Naive thymus-derived CD4-positive, alpha-beta T cell (primary cell): ENCODE data around the gene WDR33. TPM values are rescaled to one million over a fixed set of nuclear protein-coding genes. Genes with fewer than 3 reads are reported as not detected.

Experiments used
- ATAC-seq: fragments of 150-1000 bp; cut with Tn5 transposase; 2 replicates; pipeline ENCODE4 v1.10.0; 2021; ENCODE audit warnings: mild to moderate bottlenecking, moderate library complexity
- CTCF ChIA-PET: fragments of 350-600 bp; sonication (Branson Sonifier 250); formaldehyde crosslinking; loops from one replicate; lab custom pipeline; 2021; ENCODE audit warnings: antibody characterized with exemption; lab: Charles Lee
- POLR2A ChIA-PET: fragments of 350-600 bp; sonication (Branson Sonifier 250); formaldehyde crosslinking; loops from one replicate; lab custom pipeline; 2021; ENCODE audit warnings: antibody characterized with exemption, inconsistent platforms; lab: Charles Lee
- DNase-seq, 9 donors: peaks; one replicate each; pipeline versions ENCODE4 v3.0.0 to v3.0.0-alpha.2; 2020 to 2022; ENCODE audit warnings: mixed read lengths in 1 of 9
- H3K27ac ChIP-seq: one replicate; pipeline ENCODE4 v1.7.0; 2013; ENCODE audit warnings: mild to moderate bottlenecking, low read depth, low read length, moderate library complexity
- H3K27me3 ChIP-seq, 2 donors: one replicate each; pipeline ENCODE4 v1.7.0; 2013; ENCODE audit warnings: low read length in 2 of 2, mild to moderate bottlenecking in 2 of 2, moderate library complexity in 2 of 2; ENCODE audit not compliant: control insufficient read depth in 2 of 2, insufficient read depth in 2 of 2
- H3K36me3 ChIP-seq, 3 experiments: 1 replicate in 2 of 3; 2 replicates in 1 of 3; pipeline ENCODE4 v1.7.0; 2013; ENCODE audit warnings: low read length in 3 of 3, mild to moderate bottlenecking in 3 of 3, moderate library complexity in 1 of 3; ENCODE audit not compliant: insufficient read depth in 3 of 3, control insufficient read depth in 2 of 3
- H3K4me1 ChIP-seq, 2 donors: one replicate each; pipeline ENCODE4 v1.7.0; 2013; ENCODE audit warnings: low read length in 2 of 2, mild to moderate bottlenecking in 2 of 2, moderate library complexity in 1 of 2; ENCODE audit not compliant: control insufficient read depth in 2 of 2, insufficient read depth in 2 of 2
- H3K4me3 ChIP-seq: 2 replicates; pipeline ENCODE4 v1.7.0; 2013; ENCODE audit warnings: mild to moderate bottlenecking, low read length
- H3K9me3 ChIP-seq, 3 experiments: 1 replicate in 2 of 3; 2 replicates in 1 of 3; pipeline ENCODE4 v1.7.0; 2013; ENCODE audit warnings: low read length in 3 of 3; ENCODE audit not compliant: control insufficient read depth in 2 of 3
- H3K27ac Mint-ChIP-seq, 9 donors: one replicate each; pipeline ENCODE4 v1.8.0; 2020 to 2022; ENCODE audit warnings: mixed read lengths in 9 of 9, mild to moderate bottlenecking in 8 of 9, moderate library complexity in 5 of 9, inconsistent platforms in 2 of 9
- H3K27me3 Mint-ChIP-seq, 5 donors: one replicate each; pipeline ENCODE4 v1.8.0; 2021 to 2022; ENCODE audit warnings: mixed read lengths in 5 of 5, mild to moderate bottlenecking in 1 of 5
- H3K36me3 Mint-ChIP-seq, 5 donors: one replicate each; pipeline ENCODE4 v1.8.0; 2020 to 2022; ENCODE audit warnings: mixed read lengths in 5 of 5, mild to moderate bottlenecking in 3 of 5, inconsistent platforms in 1 of 5
- H3K4me1 Mint-ChIP-seq, 7 donors: one replicate each; pipeline ENCODE4 v1.8.0; 2020 to 2022; ENCODE audit warnings: mixed read lengths in 7 of 7, mild to moderate bottlenecking in 3 of 7, inconsistent platforms in 1 of 7
- H3K4me3 Mint-ChIP-seq, 10 donors: one replicate each; pipeline ENCODE4 v1.8.0; 2020 to 2022; ENCODE audit warnings: mild to moderate bottlenecking in 10 of 10, mixed read lengths in 10 of 10, moderate library complexity in 6 of 10, inconsistent platforms in 2 of 10
- H3K9me3 Mint-ChIP-seq, 11 donors: one replicate each; pipeline ENCODE4 v1.8.0; 2020 to 2022; ENCODE audit warnings: mixed read lengths in 11 of 11, mild to moderate bottlenecking in 4 of 11, inconsistent platforms in 1 of 11, moderate library complexity in 1 of 11
- intact Hi-C, 2 donors: fragments of 100-400 bp; cut with micrococcal nuclease; formaldehyde crosslinking; loops; one replicate each; pipeline ENCODE4 v1.15.1; 2023
- polyA plus RNA-seq, 2 donors: library from polyadenylated mRNA; unstranded; fragments of 300-500 nt; fragmentation: Illumina TruSeq; gene quantifications; one replicate each; pipeline ENCODE4 v1.2.3, GENCODE V29; 2021
- total RNA-seq, 6 experiments: library from RNA in 5 of 6; stranded (reverse) in 5 of 6; gene quantifications; 1 replicate in 5 of 6; 2 replicates in 1 of 6; pipeline ENCODE4 v1.2.3 and lab custom pipeline; 2021 to 2026

The WDR33 gene
- 10 to 100 TPM; 62.6 to 98.7 (median 72.3) TPM for total RNA-seq
- 10 to 100 TPM; 36.7 to 50.4 TPM for polyA plus RNA-seq
- 160 reads per million, percentile 91 among the genes with 10 or more reads in this experiment for total RNA-seq (lab: John Stamatoyannopoulos, UW)

- peaks cover 4 to 13% (median 7%) of the 10 kb centered on the region in 5 donors for H3K36me3 Mint-ChIP-seq
- H3K27me3 Mint-ChIP-seq: peaks cover 0 to 12% (median 0%) of the 10 kb centered on the region in 5 donors
- ChIA-PET CTCF (interaction anchor here (1.1 kb wide), 1 partner anchor 67 kb away, joined by 3 read pairs; no protein-coding TSS in a partner anchor), POLR2A (interaction anchor here (0.5 to 2.8 kb wide), 10 partner anchors 10 to 422 kb away, joined by 3 to 17 read pairs (median 6); partner anchors contain the start of genes MAP3K2, POLR2D, SFT2D3 and UGGT1)
- H3K4me3 Mint-ChIP-seq: peak within 1 kb of the TSS; percentile 91 to 100 (median 96)
- Histone ChIP-seq H3K27me3 (no peaks in the 10 kb centered on the region), H3K27ac (peak within 1 kb of the TSS; percentile 98), H3K4me3 (peak within 1 kb of the TSS; percentile 79), H3K4me1 (peaks cover 17 to 24% of the 10 kb centered on the region in 2 donors), H3K36me3 (peaks cover 0 to 4% (median 0%) of the 10 kb centered on the region in 3 experiments), H3K9me3 (no peaks in the 10 kb centered on the region)
- intact Hi-C loops: loop anchor here (1.0 to 2.0 kb wide), 12 partner anchors 19 to 423 kb away; partner anchors contain the start of genes IWS1 (in 2 of the 2), POLR2D (in 2 of the 2), SAP130 (in 1 of the 2) and SFT2D3 (in 1 of the 2)
- peak; percentile 97 for ATAC-seq
- no peaks in the 10 kb centered on the region for H3K9me3 Mint-ChIP-seq
- H3K4me1 Mint-ChIP-seq: peaks cover 33 to 62% (median 51%) of the 10 kb centered on the region in 7 donors
- peak; percentile 84 to 94 (median 93) for DNase-seq
- peak within 1 kb of the TSS; percentile 94 to 100 (median 99) for H3K27ac Mint-ChIP-seq
Measured at GRCh38 chr2:127810619-127811396, at the start of gene WDR33. Gene WDR33 (minus strand): TSS chr2:127811171. CDS start chr2:127770981, 40,190 bp downstream.

GRCh38 chr2:127860130-127860529 lies 49.2 kb upstream of the WDR33 start:
- Mint-ChIP-seq H3K27me3 (no peaks in the 10 kb centered on the region), H3K36me3 (peaks cover 8 to 21% (median 15%) of the 10 kb centered on the region in 5 donors), H3K4me3 (peak overlapping the region in 1 of 10 donors; percentile 84), H3K4me1 (peaks cover 6 to 41% (median 25%) of the 10 kb centered on the region in 7 donors), H3K9me3 (no peaks in the 10 kb centered on the region), H3K27ac (peak overlapping the region in 7 of 9 donors; percentile 56 to 91 (median 82))
- DNase-seq (no peak), ATAC-seq (no peak)
- CTCF ChIA-PET: interaction anchor here (1.2 kb wide), 1 partner anchor 17 kb away, joined by 3 read pairs; no protein-coding TSS in a partner anchor
- peaks cover 16 to 19% of the 10 kb centered on the region in 2 donors for H3K4me1 ChIP-seq
- H3K27me3 ChIP-seq: no peaks in the 10 kb centered on the region
- POLR2A ChIA-PET: interaction anchor here (1.0 to 1.1 kb wide), 2 partner anchors 23 to 231 kb away, joined by 3 read pairs; partner anchors contain the start of gene UGGT1
- intact Hi-C loops: no loop called here
- no peak overlapping the region for H3K4me3 ChIP-seq
- H3K36me3 ChIP-seq: peaks cover 0 to 16% (median 0%) of the 10 kb centered on the region in 3 experiments
- no peak overlapping the region for H3K27ac ChIP-seq
- no peaks in the 10 kb centered on the region for H3K9me3 ChIP-seq

- intact Hi-C loops: loop anchor here (2.0 to 10.0 kb wide), 5 partner anchors 15 to 332 kb away; partner anchors contain the start of genes AMMECR1L (in 1 of the 2), IWS1 (in 1 of the 2), SFT2D3 (in 1 of the 2) and UGGT1 (in 1 of the 2)
- ChIA-PET CTCF (no interaction called here), POLR2A (interaction anchor here (1.0 to 1.1 kb wide), 2 partner anchors 23 to 231 kb away, joined by 3 read pairs; partner anchors contain the start of gene UGGT1)
- no peak overlapping the region for H3K27ac ChIP-seq
- peaks cover 20 to 22% of the 10 kb centered on the region in 2 donors for H3K4me1 ChIP-seq
- Mint-ChIP-seq H3K27me3 (no peaks in the 10 kb centered on the region), H3K9me3 (no peaks in the 10 kb centered on the region), H3K27ac (peak overlapping the region in 8 of 9 donors; percentile 56 to 91 (median 79)), H3K4me3 (peak overlapping the region; percentile 49 to 86 (median 80)), H3K4me1 (peaks cover 6 to 45% (median 29%) of the 10 kb centered on the region in 7 donors), H3K36me3 (peaks cover 4 to 16% (median 11%) of the 10 kb centered on the region in 5 donors)
- peaks cover 0 to 13% (median 0%) of the 10 kb centered on the region in 3 experiments for H3K36me3 ChIP-seq
- peak; percentile 35 to 84 (median 71) for DNase-seq
- H3K27me3 ChIP-seq: no peaks in the 10 kb centered on the region
- peak; percentile 54 for ATAC-seq
- H3K9me3 ChIP-seq: no peaks in the 10 kb centered on the region
- no peak overlapping the region for H3K4me3 ChIP-seq
Measured at GRCh38 chr2:127859712-127860085, 48.7 kb upstream of the WDR33 start.

DNA sequence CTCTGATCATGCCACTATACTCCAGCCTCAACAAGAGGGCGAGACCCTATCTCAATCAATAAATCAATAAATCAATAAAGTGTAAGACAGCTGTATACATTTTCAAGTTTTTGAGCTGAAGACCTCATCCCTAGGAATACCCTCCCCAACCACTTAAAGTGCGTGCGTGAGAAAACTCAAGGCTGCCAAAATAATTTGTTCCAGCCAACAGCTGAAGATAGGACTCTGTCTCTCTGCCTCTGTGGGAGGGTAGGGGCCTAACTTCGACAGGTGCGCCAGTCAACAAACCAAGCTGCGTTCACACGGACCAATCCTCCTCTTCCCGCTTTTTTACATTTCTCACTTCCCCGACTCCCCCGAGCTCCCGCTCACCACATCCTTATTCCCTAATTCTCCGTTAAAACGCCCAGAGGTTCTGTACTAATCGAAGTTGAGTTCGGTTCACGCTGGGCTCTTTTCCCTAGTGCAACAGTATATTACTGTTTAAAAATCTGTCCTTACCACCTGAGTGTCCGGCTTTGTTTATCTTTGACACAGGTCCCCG lies 46.4 kb upstream of the WDR33 start:
- intact Hi-C loops: loop anchor here (5.0 to 10.0 kb wide), 3 partner anchors 155 to 330 kb away; partner anchors contain the start of genes IWS1 (in 1 of the 2), SFT2D3 (in 1 of the 2) and UGGT1 (in 1 of the 2)
- no peak for DNase-seq
- H3K27me3 ChIP-seq: no peaks in the 10 kb centered on the region
- H3K9me3 ChIP-seq: no peaks in the 10 kb centered on the region
- Mint-ChIP-seq H3K27me3 (no peaks in the 10 kb centered on the region), H3K4me3 (peak overlapping the region; percentile 84 to 99 (median 94)), H3K9me3 (no peaks in the 10 kb centered on the region), H3K27ac (peak overlapping the region; percentile 29 to 97 (median 90)), H3K36me3 (peaks cover 0 to 15% (median 4%) of the 10 kb centered on the region in 5 donors), H3K4me1 (peaks cover 22 to 68% (median 44%) of the 10 kb centered on the region in 7 donors)
- H3K36me3 ChIP-seq: peaks cover 0 to 17% (median 0%) of the 10 kb centered on the region in 3 experiments
- no peak for ATAC-seq
- peaks cover 22 to 25% of the 10 kb centered on the region in 2 donors for H3K4me1 ChIP-seq
- H3K27ac ChIP-seq: peak overlapping the region; percentile 86
- POLR2A ChIA-PET: interaction anchor here (0.5 to 2.6 kb wide), 12 partner anchors 11 to 564 kb away, joined by 3 to 10 read pairs (median 4); partner anchors contain the start of genes SAP130, SFT2D3, UGGT1 and WDR33
- H3K4me3 ChIP-seq: peak overlapping the region; percentile 98
- CTCF ChIA-PET: no interaction called here

DNA sequence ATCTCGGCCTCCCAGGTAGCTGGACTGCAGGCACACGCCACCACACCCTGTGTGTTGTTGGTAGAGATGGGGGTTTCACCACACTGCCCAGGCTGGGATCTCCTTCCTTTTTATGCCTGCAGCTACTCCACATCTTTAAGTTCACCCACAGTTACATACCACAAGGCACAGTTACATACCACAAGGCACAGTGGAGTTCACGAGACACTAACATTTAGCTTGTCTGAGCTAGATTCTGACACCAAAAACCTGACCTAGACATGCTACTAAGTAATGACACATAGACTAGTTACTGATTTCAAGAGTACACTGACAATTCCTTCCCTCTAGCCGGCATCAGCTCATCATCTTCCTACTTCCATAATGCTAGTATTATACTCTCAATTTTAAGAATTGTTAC lies 42.7 kb upstream of the WDR33 start:
- no peak overlapping the region for H3K27ac ChIP-seq
- H3K27ac Mint-ChIP-seq: peak overlapping the region in 7 of 9 donors; percentile 29 to 71 (median 33)
- peak overlapping the region in 3 of 10 donors; percentile 7 to 48 (median 7) for H3K4me3 Mint-ChIP-seq
- no peaks in the 10 kb centered on the region for H3K9me3 ChIP-seq
- H3K27me3 Mint-ChIP-seq: no peaks in the 10 kb centered on the region
- no peaks in the 10 kb centered on the region for H3K9me3 Mint-ChIP-seq
- intact Hi-C loops: loop anchor here in 1 of 2 donors (10.0 kb wide), 1 partner anchor 241 kb away; the partner anchor contains the start of gene UGGT1
- H3K27me3 ChIP-seq: no peaks in the 10 kb centered on the region
- no peak for DNase-seq
- no peak overlapping the region for H3K4me3 ChIP-seq
- ChIA-PET CTCF (interaction anchor here (0.5 to 0.6 kb wide), 2 partner anchors 56 to 498 kb away, joined by 3 read pairs; no protein-coding TSS in a partner anchor), POLR2A (no interaction called here)
- H3K4me1 Mint-ChIP-seq: peaks cover 21 to 63% (median 47%) of the 10 kb centered on the region in 7 donors
- H3K36me3 Mint-ChIP-seq: peaks cover 3 to 36% (median 14%) of the 10 kb centered on the region in 5 donors
- peaks cover 22 to 25% of the 10 kb centered on the region in 2 donors for H3K4me1 ChIP-seq
- H3K36me3 ChIP-seq: peaks cover 0 to 39% (median 0%) of the 10 kb centered on the region in 3 experiments
- ATAC-seq: no peak
